G401 (cell line): ENCODE results near the gene S100PBP. TPM values are rescaled to one million over a fixed set of nuclear protein-coding genes. Genes with fewer than 3 reads are reported as not detected.

Experiments
- DNase-seq: peaks from one replicate; pipeline ENCODE4 v3.0.0-alpha.2; 2015; ENCODE audit warnings: low spot score
- in situ Hi-C: cut with HindIII; loops from 2 replicates; pipeline ENCODE4 v1.10.0; 2016; ENCODE audit warnings: low sequenced_read_pairs, mixed read lengths
- total RNA-seq: library from RNA; depleted of rRNA; stranded (reverse); fragments of >200 nt; shearing (Covaris generic); gene quantifications from 2 replicates; pipeline ENCODE4 v1.2.3, GENCODE V29; 2014; rRNA removed

The S100PBP gene
- 27.6 and 48.3 TPM in 2 replicates for total RNA-seq

GRCh38 chr1:32817159-32817814, at the start of gene S100PBP, which contains the start of gene YARS1:
Gene S100PBP (plus strand): TSS chr1:32817653. CDS start chr1:32826100, 8,447 bp downstream.
Gene YARS1 (minus strand): TSS chr1:32817358. CDS start chr1:32817244, 114 bp downstream.
- DNase-seq: peak; percentile 99
- in situ Hi-C loops: no loop called here

GRCh38 chr1:32768110-32768850, 49.2 kb upstream of the S100PBP start:
- in situ Hi-C loops: no loop called here

GRCh38 chr1:32769524-32770220, 47.8 kb upstream of the S100PBP start:
- no peak for DNase-seq
- in situ Hi-C loops: no loop called here

More at GRCh38 chr1:32768110-32768850, 49.2 kb upstream of the S100PBP start:
- no peak for DNase-seq

- DNase-seq: no peak
- in situ Hi-C loops: no loop called here
Measured at GRCh38 chr1:32770221-32770731, 47.2 kb upstream of the S100PBP start.

- no peak for DNase-seq
- in situ Hi-C loops: no loop called here
Measured at GRCh38 chr1:32770741-32771548, 46.5 kb upstream of the S100PBP start.

- in situ Hi-C loops: no loop called here
- no peak for DNase-seq
Measured at GRCh38 chr1:32771561-32772280, 45.7 kb upstream of the S100PBP start.

GRCh38 chr1:32772281-32773017, 45.0 kb upstream of the S100PBP start:
- no peak for DNase-seq
- in situ Hi-C loops: no loop called here

GRCh38 chr1:32773018-32773763, 44.3 kb upstream of the S100PBP start:
- DNase-seq: peak; percentile 84
- in situ Hi-C loops: no loop called here

- no peak for DNase-seq
- in situ Hi-C loops: no loop called here
Measured at GRCh38 chr1:32773764-32774463, 43.5 kb upstream of the S100PBP start.

GRCh38 chr1:32774464-32774808, 43.0 kb upstream of the S100PBP start:
- DNase-seq: no peak
- in situ Hi-C loops: no loop called here

- in situ Hi-C loops: no loop called here
- no peak for DNase-seq
Measured at GRCh38 chr1:32774950-32775634, 42.4 kb upstream of the S100PBP start.

GRCh38 chr1:32775640-32776337, 41.7 kb upstream of the S100PBP start:
- no peak for DNase-seq
- in situ Hi-C loops: no loop called here

- in situ Hi-C loops: no loop called here
- no peak for DNase-seq
Measured at GRCh38 chr1:32779242-32779641, 38.2 kb upstream of the S100PBP start.

- no peak for DNase-seq
- in situ Hi-C loops: no loop called here
Measured at GRCh38 chr1:32780005-32780404, 37.4 kb upstream of the S100PBP start.

GRCh38 chr1:32780628-32781234, 36.7 kb upstream of the S100PBP start:
- peak; percentile 30 for DNase-seq
- in situ Hi-C loops: no loop called here
